ENCODE measurements around the gene CNTN2. TPM values are rescaled to one million over a fixed set of nuclear protein-coding genes. Genes with fewer than 3 reads are reported as not detected.

The CNTN2 gene
- total RNA-seq, 1 donor: not detected

- no peak for DNase-seq (ENCODE audit: low read depth)
- no peak for TF ChIP-seq CTCF (IDR thresholded peaks at IDR 0.05; ENCODE audit: insufficient read depth, low read depth, low read length)
- H3K4me3 ChIP-seq (ENCODE audit: low read depth, low read length): no peak overlapping the region
Observed at GRCh38 chr1:205043866-205044265, 854 bp downstream of the CNTN2 start.

GRCh38 chr1:205044741-205045140 is 1.7 kb downstream of the CNTN2 start:
- H3K4me3 ChIP-seq (ENCODE audit: low read depth, low read length): no peak overlapping the region
- DNase-seq (ENCODE audit: low read depth): no peak
- TF ChIP-seq CTCF (IDR thresholded peaks at IDR 0.05; ENCODE audit: insufficient read depth, low read depth, low read length): no peak

GRCh38 chr1:205045146-205045545 is 2.1 kb downstream of the CNTN2 start:
- no peak for DNase-seq (ENCODE audit: low read depth)
- H3K4me3 ChIP-seq (ENCODE audit: low read depth, low read length): no peak overlapping the region
- no peak for TF ChIP-seq CTCF (IDR thresholded peaks at IDR 0.05; ENCODE audit: insufficient read depth, low read depth, low read length)

GRCh38 chr1:205046870-205047269 is 3.9 kb downstream of the CNTN2 start:
- DNase-seq (ENCODE audit: low read depth): no peak
- no peak for TF ChIP-seq CTCF (IDR thresholded peaks at IDR 0.05; ENCODE audit: insufficient read depth, low read depth, low read length)

GRCh38 chr1:205047764-205048231 is 4.8 kb downstream of the CNTN2 start:
- no peak overlapping the region for H3K4me3 ChIP-seq (ENCODE audit: low read depth, low read length)
- TF ChIP-seq CTCF (IDR thresholded peaks at IDR 0.05; ENCODE audit: insufficient read depth, low read depth, low read length): no peak
- no peak for DNase-seq (ENCODE audit: low read depth)

More at GRCh38 chr1:205046870-205047269, 3.9 kb downstream of the CNTN2 start:
- no peak overlapping the region for H3K4me3 ChIP-seq (ENCODE audit: low read depth, low read length)

- no peak for TF ChIP-seq CTCF (IDR thresholded peaks at IDR 0.05; ENCODE audit: insufficient read depth, low read depth, low read length)
- no peak overlapping the region for H3K4me3 ChIP-seq (ENCODE audit: low read depth, low read length)
- no peak for DNase-seq (ENCODE audit: low read depth)
Observed at GRCh38 chr1:205048382-205048781, 5.4 kb downstream of the CNTN2 start.

- no peak overlapping the region for H3K4me3 ChIP-seq (ENCODE audit: low read depth, low read length)
- no peak for DNase-seq (ENCODE audit: low read depth)
- no peak for TF ChIP-seq CTCF (IDR thresholded peaks at IDR 0.05; ENCODE audit: insufficient read depth, low read depth, low read length)
Observed at GRCh38 chr1:205049479-205049878, 6.5 kb downstream of the CNTN2 start.

Data from fibroblast of villous mesenchyme (primary cell).